Measurements from ENCODE around the gene PURA.

Gene PURA

GRCh38 chr5:140109759-140110645 is 3.9 kb upstream of the PURA start:
- no peak for DNase-seq (ENCODE audit: low spot score)

GRCh38 chr5:140110646-140110957 is 3.3 kb upstream of the PURA start:
- no peak for DNase-seq (ENCODE audit: low spot score)

GRCh38 chr5:140111011-140111858 is 2.7 kb upstream of the PURA start:
- DNase-seq (ENCODE audit: low spot score), result no peak

GRCh38 chr5:140111859-140112551 is 1.9 kb upstream of the PURA start:
- no peak for DNase-seq (ENCODE audit: low spot score)

- no peak for DNase-seq (ENCODE audit: low spot score)
Measured at GRCh38 chr5:140112685-140113179, 1.2 kb upstream of the PURA start.

- peak; percentile 70 for DNase-seq (ENCODE audit: low spot score)
Measured at GRCh38 chr5:140113180-140113698, 670 bp upstream of the PURA start.

- DNase-seq (ENCODE audit: low spot score), result peak; percentile 73
Measured at GRCh38 chr5:140114341-140115185, 654 bp downstream of the PURA start.

GRCh38 chr5:140115186-140115500 is 1.2 kb downstream of the PURA start:
- no peak for DNase-seq (ENCODE audit: low spot score)

GRCh38 chr5:140116716-140117115 is 2.8 kb downstream of the PURA start:
- DNase-seq (ENCODE audit: low spot score), result no peak

- no peak for DNase-seq (ENCODE audit: low spot score)
Measured at GRCh38 chr5:140117523-140117922, 3.6 kb downstream of the PURA start.

- DNase-seq (ENCODE audit: low spot score), result no peak
Measured at GRCh38 chr5:140118302-140118936, 4.5 kb downstream of the PURA start.

GRCh38 chr5:140125637-140126036 is 11.7 kb downstream of the PURA start, which contains the start of gene IGIP:
Gene IGIP (plus strand): TSS chr5:140125937. CDS start chr5:140128477, 2,540 bp downstream.
- no peak for DNase-seq (ENCODE audit: low spot score)

GRCh38 chr5:140126315-140127012 is 12.6 kb downstream of the PURA start:
- DNase-seq (ENCODE audit: low spot score), result no peak

- DNase-seq (ENCODE audit: low spot score), result no peak
Measured at GRCh38 chr5:140128376-140128775, 14.5 kb downstream of the PURA start.

- DNase-seq (ENCODE audit: low spot score), result no peak
Measured at GRCh38 chr5:140130949-140131733, 17.2 kb downstream of the PURA start.

- no peak for DNase-seq (ENCODE audit: low spot score)
Measured at GRCh38 chr5:140131967-140132409, 18.1 kb downstream of the PURA start.

- no peak for DNase-seq (ENCODE audit: low spot score)
Measured at GRCh38 chr5:140133514-140134167, 19.7 kb downstream of the PURA start.

- no peak for DNase-seq (ENCODE audit: low spot score)
Measured at GRCh38 chr5:140134277-140134935, 20.5 kb downstream of the PURA start.

Measured in left forelimb (tissue), 1 donor.